NCI-H524 treated with DMSO at 0.1 percent for 48 hours (cell line): ENCODE measurements around the gene CAP2.

ENCODE experiments used
- DNase-seq: peaks from one replicate; lab custom pipeline; 2025; lab: John Stamatoyannopoulos, UW

The CAP2 gene

GRCh38 chr6:17475606-17476244 lies 82.3 kb downstream of the CAP2 start:
- peak; percentile 80 for DNase-seq

GRCh38 chr6:17476511-17476910 lies 83.1 kb downstream of the CAP2 start:
- peak; percentile 38 for DNase-seq

GRCh38 chr6:17477356-17477755 lies 84.0 kb downstream of the CAP2 start:
- DNase-seq, result no peak

- DNase-seq, result no peak
Observed at GRCh38 chr6:17478223-17478907, 85.0 kb downstream of the CAP2 start.

- DNase-seq, result no peak
Observed at GRCh38 chr6:17478946-17479345, 85.6 kb downstream of the CAP2 start.

DNA sequence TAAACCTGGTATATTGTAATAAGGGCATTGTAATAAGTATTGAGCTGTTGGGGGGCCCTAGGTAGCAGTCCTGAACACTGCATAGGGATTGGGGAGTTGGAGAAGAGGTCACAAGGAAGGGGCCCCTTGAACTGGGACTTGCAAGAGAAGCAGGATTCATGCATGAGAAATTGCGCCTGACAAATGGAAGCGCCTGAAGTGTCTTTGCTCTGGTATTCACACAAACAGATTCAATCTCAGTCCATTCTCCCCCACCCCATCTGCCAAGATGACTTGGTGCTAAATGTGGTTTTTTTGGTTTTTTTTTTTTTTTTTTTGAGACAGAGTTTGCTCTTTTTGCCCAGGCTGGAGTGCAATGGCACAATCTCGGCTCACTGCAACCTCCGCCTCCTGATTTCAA lies 87.1 kb downstream of the CAP2 start:
- no peak for DNase-seq

- no peak for DNase-seq
Observed at GRCh38 chr6:17482711-17483110, 89.3 kb downstream of the CAP2 start.

DNA sequence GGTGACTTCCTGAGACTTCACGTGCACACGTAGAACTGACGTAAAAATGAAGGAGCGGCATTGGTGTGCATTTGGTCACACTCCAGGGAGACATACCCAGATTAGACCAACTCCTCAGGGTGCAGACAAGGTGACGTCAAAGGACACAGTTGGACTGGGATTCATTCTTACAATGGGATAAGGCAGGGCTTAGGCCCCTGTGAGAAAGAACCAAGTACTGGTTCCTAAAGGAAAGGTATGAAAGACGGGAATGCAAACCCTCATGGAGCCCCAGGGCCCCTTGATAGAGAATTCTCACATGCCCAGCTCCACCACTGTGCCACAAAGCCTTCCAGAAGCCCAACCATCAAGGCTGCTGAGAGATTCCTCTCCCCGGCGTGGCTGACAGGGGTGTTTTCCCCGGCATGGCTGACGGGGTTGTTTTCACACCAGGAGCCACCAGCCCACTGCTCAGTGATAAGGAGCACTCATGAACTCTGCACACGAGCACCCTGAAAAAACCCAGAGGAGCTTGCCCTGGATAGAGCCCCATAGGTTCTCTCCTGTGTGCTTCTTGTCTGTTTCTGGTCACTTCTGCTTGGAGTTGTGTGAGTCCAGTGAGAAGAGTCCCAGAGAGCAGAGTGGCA lies 90.1 kb downstream of the CAP2 start:
- DNase-seq, result no peak

DNA sequence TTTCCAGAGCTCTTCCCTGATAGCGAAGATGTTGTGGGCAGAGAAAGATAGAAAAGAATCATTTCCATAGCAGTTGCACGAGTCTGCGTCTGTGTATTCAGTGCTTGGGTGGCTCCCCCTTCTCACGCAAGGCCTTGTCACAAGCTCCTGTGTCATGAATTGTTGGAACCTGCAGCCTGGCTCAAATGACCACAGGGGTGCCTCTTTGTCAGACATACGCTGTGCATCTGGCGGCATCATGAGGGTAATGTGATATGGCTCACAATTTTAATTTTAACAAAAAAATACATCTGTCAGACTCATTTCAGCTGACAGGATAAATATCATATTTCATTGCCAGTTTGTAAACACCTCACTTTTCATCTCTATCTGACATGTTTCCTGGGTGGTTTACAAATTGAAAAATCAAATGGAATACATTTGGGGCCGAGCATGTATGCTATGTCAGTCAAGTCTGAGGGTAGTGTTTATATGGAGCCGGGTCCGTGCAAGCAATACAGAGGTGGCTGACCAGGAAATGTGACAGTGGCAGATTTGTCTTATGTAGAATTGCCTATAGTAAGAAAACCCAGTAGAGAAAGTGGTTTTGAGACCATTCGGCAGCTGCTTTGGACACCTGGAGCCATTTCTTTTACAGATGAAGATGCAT lies 90.9 kb downstream of the CAP2 start:
- peak; percentile 92 for DNase-seq

- peak; percentile 90 for DNase-seq
Observed at GRCh38 chr6:17485181-17485580, 91.8 kb downstream of the CAP2 start.

- DNase-seq, result no peak
Observed at GRCh38 chr6:17485946-17486345, 92.6 kb downstream of the CAP2 start.

GRCh38 chr6:17486680-17487079 lies 93.3 kb downstream of the CAP2 start:
- no peak for DNase-seq

GRCh38 chr6:17490724-17491123 lies 97.3 kb downstream of the CAP2 start:
- DNase-seq, result peak; percentile 39

- no peak for DNase-seq
Observed at GRCh38 chr6:17491416-17492142, 98.2 kb downstream of the CAP2 start.

DNA sequence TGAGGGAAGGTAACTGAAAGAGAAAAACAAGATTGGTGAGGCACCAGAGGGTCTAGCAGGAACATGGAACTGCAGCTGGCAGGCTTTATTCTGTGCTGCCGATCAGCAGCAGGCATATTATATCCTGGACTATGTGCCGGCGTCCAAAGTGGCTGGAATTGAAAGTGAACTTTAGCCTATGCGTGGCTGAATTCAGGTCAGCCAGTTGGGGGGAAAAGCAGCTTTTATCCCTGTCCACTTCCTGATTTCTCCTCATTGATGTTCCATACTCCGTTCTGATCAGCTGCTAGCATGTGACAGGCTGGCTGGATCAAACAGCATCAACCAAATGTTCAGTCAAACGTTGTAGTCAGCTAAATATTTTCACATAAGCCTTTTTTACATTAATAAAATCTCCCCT lies 99.0 kb downstream of the CAP2 start:
- DNase-seq, result no peak

- no peak for DNase-seq
Observed at GRCh38 chr6:17493286-17493685, 99.9 kb downstream of the CAP2 start.

DNA sequence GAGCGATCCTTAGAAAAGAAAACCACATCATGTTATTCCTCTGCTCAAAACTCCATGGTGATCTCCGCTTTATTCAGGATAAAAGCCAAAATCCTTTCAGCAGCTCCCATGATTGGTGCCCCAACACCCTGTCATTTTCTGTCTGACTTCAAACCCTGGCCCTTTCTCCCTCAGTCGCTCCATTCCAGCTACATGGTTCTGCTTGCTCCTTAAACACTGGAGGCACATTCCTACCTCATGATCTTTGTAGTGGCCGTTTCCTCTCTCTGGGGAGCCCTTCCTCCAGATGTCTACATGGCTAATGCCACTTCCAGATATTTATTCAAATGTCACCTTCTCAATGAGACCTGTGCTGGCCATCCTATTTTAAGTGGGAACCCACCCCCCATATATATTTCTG lies 100.8 kb downstream of the CAP2 start:
- DNase-seq, result no peak

GRCh38 chr6:17494919-17495318 lies 101.5 kb downstream of the CAP2 start:
- no peak for DNase-seq

GRCh38 chr6:17497535-17498095 lies 104.2 kb downstream of the CAP2 start:
- no peak for DNase-seq

DNA sequence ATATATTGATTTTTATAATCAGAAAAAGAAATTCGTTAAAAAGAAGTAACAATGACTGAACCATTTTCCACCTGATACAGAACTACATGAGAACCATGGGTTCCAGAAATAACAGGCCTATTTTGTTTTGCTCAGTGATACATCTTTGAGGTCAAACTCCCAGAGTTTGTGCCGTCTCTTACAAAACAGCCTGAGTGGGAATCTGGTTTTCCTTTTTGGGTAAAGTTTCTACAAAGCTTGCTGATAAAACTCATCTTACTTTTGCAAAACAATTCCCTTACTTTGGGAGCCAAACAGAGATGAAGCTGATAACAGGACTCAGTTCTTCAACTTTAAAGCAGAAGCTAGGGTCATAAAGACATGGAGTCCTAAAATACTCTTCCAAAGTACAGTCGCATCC lies 108.0 kb downstream of the CAP2 start:
- DNase-seq, result no peak

- DNase-seq, result no peak
Observed at GRCh38 chr6:17501982-17502704, 108.7 kb downstream of the CAP2 start.
